ENCODE data around the gene CTSD. TPM values are rescaled to one million over a fixed set of nuclear protein-coding genes. Genes with fewer than 3 reads are reported as not detected.

CTSD gene
- total and polyA plus RNA-seq, 8 donors, result 115 to 590 (median 257) TPM

DNA sequence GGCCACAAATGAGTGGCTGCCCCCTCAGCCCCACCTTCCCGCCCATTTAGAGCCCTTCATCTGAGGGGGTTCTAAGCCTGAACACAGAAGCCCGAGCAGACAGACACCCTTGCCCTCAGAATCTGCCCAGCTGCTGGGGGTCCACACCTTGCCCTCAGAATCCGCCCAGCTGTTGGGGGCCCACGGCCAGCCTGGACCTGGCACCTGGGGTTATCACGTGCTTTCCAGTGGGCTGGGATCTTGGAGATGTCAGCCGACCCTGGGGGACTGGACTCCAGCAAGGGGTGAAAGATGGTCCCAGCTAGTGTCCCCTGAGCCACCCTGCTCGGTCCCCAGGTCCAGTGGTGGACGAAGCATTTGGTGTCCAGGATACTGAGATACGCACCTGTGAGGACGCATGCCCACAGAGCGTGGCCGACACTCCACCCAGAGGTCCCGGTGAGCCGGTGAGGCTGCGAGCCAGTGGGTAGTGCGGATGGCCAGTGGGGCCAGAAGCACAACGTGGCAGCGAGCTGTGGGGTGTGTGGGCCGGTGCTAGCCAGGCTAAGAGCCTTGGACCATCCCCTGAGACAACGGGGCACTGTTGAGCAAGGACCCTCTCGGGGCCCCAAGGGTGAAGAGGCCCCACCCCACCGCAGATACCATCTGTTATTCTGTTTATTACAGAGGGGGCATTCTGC is 3.1 kb upstream of the CTSD start:
- Histone ChIP-seq H3K4me1 (peaks cover 14 to 26% (median 21%) of the 10 kb centered on the region in 4 donors), H3K4me3 (no peak overlapping the region), H3K9me3 (no peaks in the 10 kb centered on the region), H3K27ac (no peak overlapping the region), H3K27me3 (no peaks in the 10 kb centered on the region), H3K36me3 (no peaks in the 10 kb centered on the region)
- WGBS, 5 donors, result 94 to 96% (median 95%) methylated on average over 17 to 22 of the region's 22 CpGs
- intact Hi-C loops (cut with DNase I; ENCODE audit: low total_unique reads), result no loop called here
- DNase-seq, result no peak
- TF ChIP-seq, protein P1, sequence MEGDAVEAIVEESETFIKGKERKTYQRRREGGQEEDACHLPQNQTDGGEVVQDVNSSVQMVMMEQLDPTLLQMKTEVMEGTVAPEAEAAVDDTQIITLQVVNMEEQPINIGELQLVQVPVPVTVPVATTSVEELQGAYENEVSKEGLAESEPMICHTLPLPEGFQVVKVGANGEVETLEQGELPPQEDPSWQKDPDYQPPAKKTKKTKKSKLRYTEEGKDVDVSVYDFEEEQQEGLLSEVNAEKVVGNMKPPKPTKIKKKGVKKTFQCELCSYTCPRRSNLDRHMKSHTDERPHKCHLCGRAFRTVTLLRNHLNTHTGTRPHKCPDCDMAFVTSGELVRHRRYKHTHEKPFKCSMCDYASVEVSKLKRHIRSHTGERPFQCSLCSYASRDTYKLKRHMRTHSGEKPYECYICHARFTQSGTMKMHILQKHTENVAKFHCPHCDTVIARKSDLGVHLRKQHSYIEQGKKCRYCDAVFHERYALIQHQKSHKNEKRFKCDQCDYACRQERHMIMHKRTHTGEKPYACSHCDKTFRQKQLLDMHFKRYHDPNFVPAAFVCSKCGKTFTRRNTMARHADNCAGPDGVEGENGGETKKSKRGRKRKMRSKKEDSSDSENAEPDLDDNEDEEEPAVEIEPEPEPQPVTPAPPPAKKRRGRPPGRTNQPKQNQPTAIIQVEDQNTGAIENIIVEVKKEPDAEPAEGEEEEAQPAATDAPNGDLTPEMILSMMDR (IDR thresholded peaks at IDR 0.05), result no peak
- TF ChIP-seq EP300 (IDR thresholded peaks at IDR 0.05), result no peak
- TF ChIP-seq POLR2AphosphoS5 (IDR thresholded peaks at IDR 0.05), result no peak
- no peak for TF ChIP-seq POLR2A (IDR thresholded peaks at IDR 0.05)

DNA sequence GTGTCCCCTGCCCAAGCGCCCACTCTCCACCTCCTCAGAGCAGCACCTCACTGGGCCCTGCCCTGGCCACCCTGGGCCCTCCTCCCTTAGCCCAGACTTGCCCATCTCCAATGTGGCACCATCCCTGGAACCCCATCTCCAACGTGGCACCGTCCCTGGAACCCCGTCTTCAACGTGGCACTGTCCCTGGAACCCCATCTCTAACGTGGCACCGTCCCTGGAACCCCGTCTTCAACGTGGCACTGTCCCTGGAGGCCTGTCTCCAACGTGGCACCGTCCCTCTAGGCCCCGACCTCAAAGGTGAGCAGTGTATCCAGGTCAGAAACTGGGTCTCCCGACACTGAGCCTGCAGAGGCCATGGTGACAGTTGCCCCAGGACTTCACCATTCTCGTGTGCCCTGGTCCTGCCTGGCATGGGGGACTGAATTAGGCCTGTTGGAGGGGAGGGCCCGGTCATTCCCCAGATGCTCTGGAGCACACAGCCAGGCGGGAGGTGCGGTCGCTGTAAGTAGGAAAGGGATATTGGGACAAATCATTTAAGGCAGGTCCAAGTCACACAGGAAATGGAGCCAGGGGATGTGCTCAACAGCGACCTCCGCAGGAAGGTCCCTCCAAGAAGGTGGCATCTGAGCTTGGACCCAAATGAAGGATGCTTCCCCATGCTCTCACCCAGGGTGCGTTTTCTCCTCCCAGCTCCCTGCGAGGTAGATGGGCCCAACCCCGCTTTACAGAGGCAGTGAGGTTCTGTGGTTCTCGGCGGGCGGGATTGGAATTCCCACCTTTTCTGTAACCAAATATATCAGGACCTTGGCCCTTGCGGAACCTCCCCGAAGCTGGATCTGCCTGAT is 2.4 kb upstream of the CTSD start:
- Histone ChIP-seq H3K27me3 (no peaks in the 10 kb centered on the region), H3K4me1 (peaks cover 22 to 30% (median 27%) of the 10 kb centered on the region in 4 donors), H3K36me3 (peaks cover 0 to 5% (median 4%) of the 10 kb centered on the region in 4 donors), H3K4me3 (no peak overlapping the region), H3K27ac (no peak overlapping the region), H3K9me3 (no peaks in the 10 kb centered on the region)
- TF ChIP-seq POLR2A (IDR thresholded peaks at IDR 0.05) (no peak), EP300 (IDR thresholded peaks at IDR 0.05) (no peak), POLR2AphosphoS5 (IDR thresholded peaks at IDR 0.05) (no peak)
- TF ChIP-seq, protein P1 (IDR thresholded peaks at IDR 0.05), result no peak
- 86 to 89% (median 88%) methylated on average over 28 of the region's 28 CpGs for WGBS, 5 donors
- intact Hi-C loops (cut with DNase I; ENCODE audit: low total_unique reads), result no loop called here
- DNase-seq, result no peak

DNA sequence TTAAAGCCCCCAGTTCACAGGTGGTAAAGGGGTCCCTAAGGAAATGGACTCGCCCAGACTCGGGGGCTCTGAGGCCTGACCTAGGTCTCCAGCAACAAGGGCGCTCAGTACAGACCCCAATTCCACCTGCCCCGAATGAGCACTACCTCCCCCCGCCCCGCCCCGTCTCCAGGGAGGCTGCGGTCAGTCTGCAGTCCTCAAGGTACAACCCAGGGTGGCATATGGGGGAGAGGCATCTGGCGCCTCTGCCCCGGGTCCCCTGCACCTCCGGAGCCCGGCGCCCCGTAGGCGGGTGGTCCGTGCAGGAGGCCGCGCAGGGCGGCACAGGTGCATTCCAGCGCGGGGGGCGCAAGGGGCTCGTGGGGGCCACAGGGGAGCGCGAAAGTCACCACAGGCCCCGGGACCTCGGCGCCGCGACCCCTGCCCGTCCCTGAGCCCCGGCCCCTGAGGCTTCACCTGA is 361 bp downstream of the CTSD start:
- H3K36me3 ChIP-seq, result peaks cover 0 to 32% (median 31%) of the 10 kb centered on the region in 4 donors
- no peaks in the 10 kb centered on the region for H3K27me3 ChIP-seq
- H3K4me1 ChIP-seq, result peaks cover 39 to 57% (median 55%) of the 10 kb centered on the region in 4 donors
- H3K27ac ChIP-seq, result peak overlapping the region; percentile 92 to 98 (median 95)
- H3K4me3 ChIP-seq, result peak overlapping the region; percentile 91 to 97 (median 96)
- 0 to 2% (median 1%) methylated on average over 3 to 32 of the region's 32 CpGs for WGBS, 5 donors
- no peak for TF ChIP-seq POLR2A (IDR thresholded peaks at IDR 0.05)
- TF ChIP-seq, protein P1 (IDR thresholded peaks at IDR 0.05), result no peak
- no peak for TF ChIP-seq EP300 (IDR thresholded peaks at IDR 0.05)
- TF ChIP-seq POLR2AphosphoS5 (IDR thresholded peaks at IDR 0.05), result no peak
- no peaks in the 10 kb centered on the region for H3K9me3 ChIP-seq
- DNase-seq, result no peak
- intact Hi-C loops (cut with DNase I; ENCODE audit: low total_unique reads), result no loop called here

DNA sequence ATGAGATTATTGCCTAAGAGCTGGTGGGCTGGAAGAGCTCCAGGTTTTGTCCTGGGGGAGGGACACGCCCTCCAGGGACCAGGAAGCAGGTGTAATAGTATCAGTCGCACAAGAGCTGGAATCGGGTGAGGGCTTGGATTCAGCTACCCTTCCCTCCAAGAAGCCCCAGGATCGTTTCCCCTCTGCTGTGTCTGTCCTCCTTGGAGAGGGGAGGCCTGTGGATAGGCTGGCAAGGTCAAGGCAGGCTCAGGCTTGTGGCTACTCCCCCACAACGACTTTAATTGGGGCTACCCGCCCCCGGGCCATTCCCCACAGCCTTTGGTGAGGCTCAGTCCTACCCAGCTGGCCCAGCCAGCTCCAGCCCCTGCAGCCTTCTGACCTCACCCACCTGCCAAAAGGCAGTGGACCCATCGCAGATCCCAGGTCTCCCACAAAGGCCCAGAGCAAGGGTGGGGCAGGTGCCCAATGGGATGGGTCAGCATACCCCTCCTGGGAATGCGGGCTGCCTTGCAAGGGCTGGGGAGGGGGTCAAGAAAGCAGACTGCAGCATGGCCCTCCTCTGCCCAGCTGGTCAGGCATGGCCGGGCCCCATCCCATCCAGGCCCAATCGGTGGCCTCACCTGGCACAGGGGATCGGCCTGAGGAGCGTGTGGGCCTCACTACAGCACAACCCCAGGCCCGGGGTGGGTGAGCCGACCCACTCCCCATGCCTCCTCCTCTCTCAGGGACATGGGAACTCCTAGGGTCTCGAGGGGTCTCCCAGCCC is 1.0 kb downstream of the CTSD start:
- WGBS, 5 donors, result 12 to 25% (median 19%) methylated on average over 9 to 16 of the region's 16 CpGs
- Histone ChIP-seq H3K36me3 (peaks cover 2 to 38% (median 37%) of the 10 kb centered on the region in 4 donors), H3K4me3 (peak overlapping the region; percentile 91 to 97 (median 96)), H3K27me3 (no peaks in the 10 kb centered on the region), H3K27ac (peak overlapping the region; percentile 92 to 98 (median 95)), H3K4me1 (peaks cover 41 to 62% (median 61%) of the 10 kb centered on the region in 4 donors), H3K9me3 (no peaks in the 10 kb centered on the region)
- peak in 1 of 4 donors; percentile 63 for TF ChIP-seq POLR2A (IDR thresholded peaks at IDR 0.05)
- TF ChIP-seq, protein P1 (IDR thresholded peaks at IDR 0.05), result no peak
- TF ChIP-seq POLR2AphosphoS5 (IDR thresholded peaks at IDR 0.05), result peak in 2 of 3 donors; percentile 92 to 94
- peak; percentile 83 to 93 for DNase-seq
- intact Hi-C loops (cut with DNase I; ENCODE audit: low total_unique reads), result no loop called here

All from stomach (tissue), 9 donors.